SW480 (cell line): ENCODE measurements around the gene DMBX1.

Source experiments
- DNase-seq: peaks from one replicate; pipeline ENCODE4 v3.0.0-alpha.2; 2016; ENCODE audit warnings: low spot score

DMBX1 gene

DNA sequence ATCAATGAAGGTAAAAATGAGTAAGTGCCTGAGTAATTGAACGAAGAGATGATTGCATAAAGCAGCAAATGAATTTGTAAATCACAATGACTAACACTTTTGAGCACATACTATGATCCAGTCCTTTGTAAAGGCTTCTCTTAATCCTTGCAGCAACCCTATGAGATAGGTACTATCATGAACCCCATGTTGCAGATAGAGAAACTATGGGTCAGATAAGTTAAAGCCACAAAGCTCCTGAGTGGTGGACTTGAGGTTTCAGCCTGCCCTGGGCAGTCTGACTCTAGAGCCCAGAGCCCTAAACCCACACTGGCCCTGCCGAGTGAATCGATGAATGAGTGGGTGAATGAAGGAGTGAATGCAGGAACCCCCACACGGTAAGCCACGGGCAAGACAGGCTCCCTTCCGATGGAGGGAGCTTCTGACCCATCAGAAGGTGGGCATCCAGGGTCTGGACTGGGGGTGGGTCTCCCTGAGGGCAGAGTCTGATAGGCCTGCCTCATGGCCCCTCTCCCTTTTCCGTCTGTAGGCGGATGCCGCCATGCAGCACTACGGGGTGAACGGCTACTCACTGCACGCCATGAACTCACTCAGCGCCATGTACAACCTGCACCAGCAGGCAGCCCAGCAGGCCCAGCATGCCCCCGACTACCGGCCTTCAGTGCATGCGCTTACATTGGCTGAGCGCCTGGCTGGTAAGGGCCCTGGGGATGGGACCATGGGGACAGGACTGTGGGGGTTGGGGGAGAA is 17.0 kb downstream of the DMBX1 start:
- no peak for DNase-seq

DNA sequence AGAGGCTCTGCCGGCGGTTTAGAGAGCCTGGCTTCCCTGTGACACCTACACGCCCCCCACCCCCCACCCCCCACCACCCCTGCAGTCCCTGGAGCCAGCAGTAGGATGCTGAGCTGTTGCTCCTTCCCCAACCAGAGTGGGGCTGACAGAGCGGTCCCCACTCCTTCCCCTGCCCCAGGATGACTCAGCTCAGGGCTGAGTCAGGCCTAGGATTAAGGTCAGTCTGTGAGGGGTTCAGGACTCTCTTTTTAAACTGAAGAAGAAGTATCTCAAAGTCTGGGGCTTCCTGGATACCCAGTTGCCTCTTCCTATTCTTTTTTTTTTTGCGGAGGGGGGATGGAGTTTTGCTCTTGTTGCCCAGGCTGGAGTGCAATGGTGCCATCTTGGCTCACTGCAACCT is 19.1 kb downstream of the DMBX1 start:
- no peak for DNase-seq

DNA sequence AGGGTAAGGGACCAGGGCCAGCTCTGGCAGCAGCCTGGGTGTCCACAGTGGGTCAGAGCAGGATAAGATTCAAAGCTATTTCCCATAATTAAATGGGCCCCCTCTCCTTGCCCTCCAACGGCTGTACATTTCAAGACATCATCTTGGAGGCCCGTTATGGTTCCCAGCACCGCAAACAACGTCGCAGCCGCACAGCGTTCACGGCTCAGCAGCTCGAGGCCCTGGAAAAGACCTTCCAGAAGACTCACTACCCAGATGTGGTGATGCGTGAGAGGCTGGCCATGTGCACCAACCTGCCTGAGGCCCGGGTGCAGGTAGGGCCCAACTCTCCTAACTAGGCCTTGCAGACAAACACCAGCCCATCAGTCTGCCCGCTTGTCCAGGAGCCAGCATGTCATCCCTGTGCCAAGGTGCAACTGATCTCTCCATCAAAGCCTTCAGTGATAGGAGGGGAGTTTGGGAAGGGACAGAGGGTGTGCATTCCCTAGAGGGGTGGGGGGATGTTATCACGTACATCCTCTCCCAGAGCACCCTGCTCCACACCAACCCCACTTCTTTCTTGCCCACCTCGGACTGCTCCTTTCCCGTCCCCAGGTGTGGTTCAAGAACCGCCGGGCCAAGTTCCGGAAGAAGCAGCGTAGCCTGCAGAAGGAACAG is 20.8 kb downstream of the DMBX1 start:
- DNase-seq = no peak

DNA sequence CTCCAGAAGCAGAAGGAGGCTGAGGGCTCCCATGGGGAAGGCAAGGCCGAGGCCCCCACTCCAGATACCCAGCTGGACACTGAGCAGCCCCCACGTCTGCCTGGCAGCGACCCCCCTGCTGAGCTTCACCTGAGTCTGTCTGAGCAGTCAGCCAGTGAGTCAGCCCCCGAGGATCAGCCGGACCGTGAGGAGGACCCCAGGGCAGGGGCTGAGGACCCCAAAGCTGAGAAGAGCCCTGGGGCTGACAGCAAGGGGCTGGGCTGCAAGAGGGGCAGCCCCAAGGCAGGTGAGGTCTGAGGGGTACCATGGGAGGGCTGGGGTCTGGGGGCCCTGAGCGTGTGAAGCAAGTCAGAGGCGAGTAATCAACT is 21.3 kb downstream of the DMBX1 start:
- DNase-seq = no peak

DNA sequence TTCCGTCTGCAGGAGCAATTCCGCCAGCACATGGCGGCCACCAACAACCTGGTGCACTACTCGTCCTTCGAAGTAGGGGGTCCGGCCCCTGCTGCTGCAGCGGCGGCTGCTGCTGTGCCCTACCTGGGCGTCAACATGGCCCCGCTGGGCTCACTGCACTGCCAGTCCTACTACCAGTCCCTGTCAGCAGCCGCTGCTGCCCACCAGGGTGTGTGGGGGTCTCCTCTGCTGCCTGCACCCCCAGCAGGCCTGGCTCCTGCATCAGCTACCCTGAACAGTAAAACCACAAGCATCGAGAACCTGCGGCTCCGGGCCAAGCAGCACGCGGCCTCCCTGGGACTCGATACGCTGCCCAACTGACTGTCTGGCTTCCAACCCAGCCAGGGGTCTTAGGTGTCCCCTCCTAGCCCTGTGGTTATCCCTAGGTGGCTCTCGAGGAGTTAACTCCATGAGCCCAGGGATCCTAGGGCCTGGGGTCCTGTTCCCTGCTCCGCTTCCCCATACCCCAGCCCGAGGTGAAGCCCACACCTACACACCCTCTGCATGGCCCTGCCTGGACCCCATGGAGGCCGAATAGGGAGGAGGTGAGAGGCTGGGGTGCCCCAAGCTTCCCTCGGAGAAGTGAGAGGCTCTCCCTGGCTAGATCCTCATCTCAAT is 22.6 kb downstream of the DMBX1 start:
- DNase-seq = no peak

DNA sequence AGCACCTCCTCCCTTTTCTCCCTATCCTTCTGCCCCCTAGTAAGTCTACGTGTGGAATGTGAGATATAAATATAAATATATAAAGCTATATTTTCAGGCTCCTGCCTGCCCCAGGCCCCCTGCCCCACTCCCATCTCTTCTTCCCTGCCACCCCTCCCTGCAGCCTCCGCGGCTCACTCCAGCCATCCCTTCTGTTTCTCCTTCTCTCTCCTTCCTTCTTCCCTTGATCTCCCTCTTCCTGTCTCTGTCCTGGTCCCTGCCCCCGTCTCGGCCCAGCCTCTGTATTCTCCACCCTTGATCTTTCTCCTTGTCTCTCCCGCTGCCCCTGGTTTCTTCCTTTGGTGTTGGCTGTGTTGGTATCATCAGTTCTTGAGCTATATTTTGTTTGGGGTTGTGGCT is 23.2 kb downstream of the DMBX1 start:
- DNase-seq = no peak

DNA sequence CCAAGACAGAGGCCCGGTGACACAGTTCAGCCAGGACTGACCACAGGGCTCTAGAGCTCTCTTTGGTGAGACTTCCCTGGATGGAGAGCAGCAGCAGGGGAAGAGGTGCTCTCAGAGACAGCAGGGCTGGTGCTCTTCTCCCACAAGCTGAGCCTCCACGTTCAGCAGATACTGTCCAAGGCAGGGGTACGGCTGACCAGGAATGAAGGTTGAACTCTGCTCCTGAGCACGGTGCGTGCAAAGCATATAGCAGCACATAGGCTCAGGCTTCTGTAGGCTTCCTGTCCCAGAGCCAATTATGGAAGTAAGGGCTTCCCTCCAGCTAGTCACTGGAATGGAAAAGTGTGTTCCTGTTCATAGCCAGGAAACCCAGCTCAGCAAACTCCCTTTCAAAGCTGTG is 23.9 kb downstream of the DMBX1 start:
- DNase-seq = no peak

DNA sequence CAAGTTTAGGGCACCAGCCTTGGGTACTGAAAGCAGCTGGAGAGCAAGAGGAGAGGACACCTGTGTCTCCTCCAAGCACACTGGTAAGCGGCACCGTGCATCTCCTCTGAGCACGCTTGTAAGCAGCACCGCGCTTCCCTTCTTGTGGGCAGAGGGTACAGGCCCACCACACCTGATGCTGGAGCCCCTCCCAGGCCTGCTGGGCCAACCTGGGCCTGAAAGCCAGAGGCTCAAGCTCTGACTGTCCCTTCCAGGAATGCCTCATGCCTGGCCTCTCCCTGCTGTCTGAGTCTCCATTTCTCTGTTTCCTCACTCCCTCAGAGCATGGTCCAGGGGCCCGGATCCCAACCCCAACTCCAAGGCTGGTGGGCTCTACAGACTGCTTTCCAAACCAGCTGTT is 25.9 kb downstream of the DMBX1 start:
- DNase-seq = no peak

DNA sequence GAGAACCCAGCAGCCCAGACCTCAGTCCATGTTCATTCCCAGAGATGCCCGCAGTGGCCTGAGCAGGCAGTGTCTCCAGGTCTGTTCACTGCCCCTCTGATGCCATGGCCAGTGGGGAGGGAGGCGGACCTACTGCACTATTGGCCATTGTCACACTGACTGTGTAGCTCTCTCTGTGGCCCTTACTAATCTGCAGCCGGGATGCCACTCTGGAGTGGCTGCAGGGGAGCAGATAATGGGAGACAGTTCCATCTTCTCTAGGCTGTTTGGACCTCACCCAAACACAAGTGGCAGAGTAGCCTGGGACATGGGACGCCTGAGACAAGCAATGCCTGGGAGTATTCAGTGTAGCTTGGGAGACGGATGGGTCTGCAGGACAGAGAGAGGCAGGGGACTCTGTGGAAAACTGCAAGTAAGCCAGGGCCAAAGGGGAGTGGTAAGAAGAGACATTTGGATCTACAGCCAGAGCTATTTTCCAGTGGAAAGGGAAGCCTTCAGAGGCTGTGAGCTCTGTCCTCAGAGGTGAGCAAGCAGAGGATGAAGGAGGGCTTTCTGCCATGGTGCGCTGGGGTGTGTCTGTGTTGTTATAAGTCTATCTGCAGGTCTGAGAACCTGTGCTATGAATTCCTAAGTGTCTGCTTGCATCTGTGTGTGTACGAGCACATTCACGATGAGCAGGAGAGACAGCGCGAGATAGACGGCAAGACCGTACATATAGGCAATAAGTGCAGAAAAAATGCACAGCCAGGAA is 26.7 kb downstream of the DMBX1 start:
- no peak for DNase-seq

DNA sequence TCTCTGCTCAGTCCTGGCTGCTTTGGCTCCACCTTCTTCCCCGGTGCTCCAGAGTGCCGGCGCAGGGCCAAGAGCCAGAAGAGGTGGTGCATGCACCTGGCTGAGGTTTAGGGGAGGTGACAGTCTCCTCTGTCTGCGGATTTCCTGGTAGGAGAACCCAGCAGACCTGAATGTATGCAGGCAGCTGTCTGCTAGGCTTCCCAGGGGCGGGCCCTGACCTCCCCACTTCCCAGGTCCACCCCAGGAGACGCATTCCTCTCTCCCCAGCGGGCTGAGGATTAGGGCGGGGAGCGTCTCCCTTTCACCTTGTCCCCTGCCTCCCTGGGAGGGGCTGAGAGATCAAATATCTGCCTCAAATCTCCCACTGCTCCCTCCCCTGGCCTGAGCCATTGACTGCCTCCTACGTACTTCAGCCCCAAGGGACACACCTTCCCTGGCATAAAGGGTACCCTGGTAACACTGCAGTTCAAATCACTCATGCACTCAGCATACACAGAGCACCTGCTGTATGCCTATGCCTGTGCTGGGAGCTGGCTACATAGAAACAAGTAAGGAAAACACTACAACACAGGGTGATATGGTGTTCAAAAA is 27.5 kb downstream of the DMBX1 start:
- peak; percentile 83 for DNase-seq

DNA sequence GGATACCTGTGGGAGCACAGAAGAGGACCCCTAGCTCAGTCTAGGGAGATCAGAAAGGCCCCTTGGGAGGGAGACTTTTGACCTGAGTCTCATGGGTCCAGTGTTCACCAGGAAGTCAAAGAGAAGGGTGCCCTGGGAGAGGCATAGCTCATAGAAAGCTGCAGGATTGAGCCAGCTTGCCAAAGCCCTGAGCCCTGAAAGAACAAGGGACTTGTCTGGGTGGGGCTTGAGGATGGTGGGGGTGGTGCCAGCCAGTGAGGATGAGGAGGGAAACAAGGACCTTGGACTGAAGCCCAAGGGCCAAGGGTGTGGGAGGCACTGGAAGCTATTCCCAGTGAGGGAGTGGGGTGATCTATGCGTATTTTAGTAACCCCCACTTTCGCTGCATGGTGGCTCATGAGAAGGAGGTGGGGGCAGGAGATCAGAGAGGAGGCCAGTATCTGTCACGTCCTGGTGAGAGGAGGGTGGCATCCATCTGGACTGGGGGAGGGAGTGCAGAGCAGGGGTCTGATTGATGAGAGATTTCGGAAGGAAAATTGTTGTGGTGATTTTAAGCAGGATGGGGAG is 28.4 kb downstream of the DMBX1 start:
- DNase-seq = no peak

DNA sequence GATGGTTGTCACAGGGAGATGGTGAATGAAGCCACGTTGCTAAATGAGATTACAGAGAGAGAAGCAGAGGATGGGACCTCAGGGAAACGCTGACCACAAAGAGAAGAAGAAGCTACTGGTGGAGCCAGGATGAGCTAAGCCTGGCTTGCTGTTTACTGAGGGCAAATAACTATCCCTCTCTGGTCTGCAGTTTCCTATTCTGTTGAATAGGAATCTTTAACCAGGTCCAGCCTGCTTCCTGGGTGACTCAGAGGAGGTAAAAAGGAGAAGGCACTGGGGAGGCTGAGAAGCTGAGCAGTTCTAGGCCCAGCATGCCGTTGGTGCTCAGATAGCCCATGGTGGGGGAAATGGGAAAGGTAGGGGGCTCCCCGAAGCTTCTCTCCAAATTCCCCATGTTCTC is 29.6 kb downstream of the DMBX1 start:
- DNase-seq = no peak

DNA sequence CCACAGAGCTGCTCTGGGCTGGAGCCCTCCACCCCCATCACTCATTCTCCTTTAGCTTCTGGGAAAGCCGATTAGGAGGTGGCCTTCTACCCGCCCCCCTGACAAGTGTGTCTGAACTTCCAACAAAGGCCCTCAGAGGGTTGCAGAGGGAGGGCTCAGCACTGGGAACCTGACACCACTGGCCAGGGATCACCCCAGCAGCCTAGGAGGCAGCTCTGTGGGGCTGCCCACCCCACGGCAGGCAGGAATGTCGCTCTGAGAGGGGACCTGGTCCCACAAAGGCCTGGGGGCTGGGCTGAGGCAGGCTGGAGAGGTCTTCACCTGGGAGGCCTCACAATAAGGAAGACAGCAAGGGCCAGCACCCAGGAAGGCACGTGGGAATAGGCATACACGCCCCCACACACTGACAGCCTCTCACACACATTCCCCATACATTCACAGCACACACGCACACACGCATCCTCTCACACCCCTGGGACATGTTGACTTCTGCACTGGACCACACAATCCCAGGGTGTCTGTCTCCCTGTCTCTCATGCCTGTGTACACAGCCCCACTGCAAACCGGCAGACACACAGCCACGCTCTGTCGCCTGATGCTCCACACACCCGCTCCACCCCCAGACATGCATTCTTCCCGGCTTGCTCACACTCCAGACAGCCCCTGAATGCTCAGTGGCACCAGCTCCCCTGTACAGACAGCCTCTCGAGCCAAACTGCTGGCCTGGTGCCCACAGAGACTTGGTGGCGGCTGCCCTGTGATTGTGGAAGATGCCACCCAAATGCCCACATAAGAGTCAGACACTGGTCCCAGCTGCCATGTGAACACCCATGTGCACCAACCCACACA is 30.7 kb downstream of the DMBX1 start:
- DNase-seq = peak; percentile 84

DNA sequence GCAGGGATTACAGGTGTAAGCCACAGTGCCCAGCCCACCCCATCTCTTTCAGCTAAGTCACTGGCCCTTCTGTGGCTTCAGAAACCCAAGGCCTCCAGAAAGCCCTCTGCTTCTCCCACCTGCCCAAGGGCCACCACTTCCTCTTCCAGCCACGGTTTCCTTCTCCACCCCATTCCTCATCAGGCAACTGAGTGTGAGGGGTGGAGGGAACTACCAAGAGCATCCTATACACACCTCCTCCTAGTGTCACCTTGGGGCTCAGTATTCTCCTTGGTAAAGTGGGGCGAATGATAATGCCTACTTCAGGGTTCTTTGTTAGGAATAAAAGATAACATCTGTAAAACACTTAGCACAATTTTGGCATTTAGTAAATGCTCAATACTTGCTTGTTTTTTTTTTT is 31.8 kb downstream of the DMBX1 start:
- no peak for DNase-seq

DNA sequence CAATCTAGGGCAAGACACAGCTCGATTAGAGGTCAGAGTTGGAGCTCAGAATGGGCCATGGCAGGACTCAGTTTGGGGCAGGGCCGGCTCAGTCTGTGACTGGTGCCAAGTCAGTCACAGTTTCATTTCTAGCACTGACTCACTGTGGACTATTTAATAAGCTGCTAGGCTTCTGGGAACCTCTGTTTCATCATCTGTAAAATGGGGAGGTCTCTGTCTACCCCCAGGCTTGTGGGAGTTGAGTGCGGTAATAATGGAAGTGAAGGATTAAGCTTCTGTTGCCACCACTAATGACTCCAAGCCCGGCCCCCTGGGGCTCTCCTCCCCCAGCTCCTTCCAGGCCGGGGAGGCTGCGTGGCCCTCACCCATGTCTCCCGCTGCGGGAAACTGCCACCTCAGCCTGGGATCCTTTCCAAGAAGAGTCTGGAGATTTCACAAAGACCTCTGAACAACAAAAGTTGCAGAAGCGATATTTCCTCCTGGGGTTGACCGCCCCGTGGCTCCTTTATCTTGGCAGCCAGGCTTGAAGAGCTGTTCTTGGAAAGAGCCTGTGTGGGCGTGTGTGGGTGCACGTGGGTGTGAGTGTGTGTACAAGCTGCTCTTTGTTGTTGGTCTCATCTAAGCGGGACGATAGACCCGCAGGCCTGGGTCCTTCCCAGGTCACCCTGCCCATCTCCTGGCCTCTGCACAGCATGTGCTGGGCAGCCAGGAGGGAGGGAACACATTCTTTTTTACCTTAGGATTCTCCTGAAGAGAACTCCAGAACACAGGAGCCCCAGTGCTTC is 32.7 kb downstream of the DMBX1 start:
- no peak for DNase-seq

DNA sequence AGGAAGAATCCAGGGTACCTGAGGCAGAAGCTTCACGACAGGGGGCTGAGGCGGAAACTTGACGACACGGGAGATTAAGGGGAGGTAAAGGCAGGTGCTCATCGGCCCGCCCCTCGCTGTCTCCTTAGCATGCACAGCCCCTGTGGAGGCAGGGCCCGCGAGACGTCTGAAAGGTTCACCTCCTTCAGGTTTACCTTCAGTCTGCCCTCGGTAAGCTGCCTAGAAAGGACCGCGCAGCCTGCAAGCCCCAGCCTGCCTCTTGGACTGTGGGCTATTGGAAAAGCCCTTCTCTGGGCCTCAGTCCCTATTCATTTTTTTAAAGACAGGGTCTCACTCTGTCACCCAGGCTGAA is 33.3 kb downstream of the DMBX1 start:
- no peak for DNase-seq

DNA sequence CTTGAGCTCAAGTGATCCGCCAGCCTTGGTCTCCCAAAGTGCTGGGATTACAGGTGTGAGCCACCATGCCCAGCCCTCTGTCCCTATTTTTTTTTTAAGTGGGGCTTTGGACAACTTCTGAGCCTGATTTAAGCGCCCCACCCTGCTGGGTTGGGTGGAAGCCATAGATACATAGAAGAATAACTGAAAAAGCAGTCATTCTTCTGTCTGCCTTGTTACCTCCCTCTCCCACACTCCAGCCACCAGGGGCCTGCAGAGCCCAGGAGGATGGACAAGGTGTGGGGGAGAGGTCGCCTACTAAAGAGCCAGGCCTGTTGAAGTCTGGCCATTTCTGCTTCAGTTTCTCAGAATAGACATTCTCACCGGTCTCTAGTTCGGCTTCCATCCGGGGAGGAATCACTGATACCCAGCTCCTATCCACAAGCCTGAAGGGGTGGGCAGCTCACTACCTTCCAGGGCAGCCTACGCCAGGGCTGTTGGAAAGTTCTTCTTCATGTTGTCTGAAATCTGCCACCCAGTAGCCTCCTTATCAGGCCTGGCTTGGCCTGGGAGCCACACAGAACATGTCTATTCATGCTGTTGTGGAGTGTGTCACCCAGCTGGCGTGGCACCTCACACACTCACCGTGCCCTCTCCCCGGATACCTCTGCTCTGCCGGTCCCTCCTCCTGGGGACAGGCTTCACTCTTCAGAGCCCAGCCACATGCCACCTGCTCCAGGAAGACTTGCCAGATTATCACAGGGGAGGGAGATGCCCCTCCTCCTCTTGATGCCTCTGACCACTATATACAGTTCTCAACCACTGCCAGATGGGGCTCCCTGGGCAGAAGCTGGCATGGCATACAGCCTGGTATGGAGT is 34.1 kb downstream of the DMBX1 start:
- peak; percentile 28 for DNase-seq

DNA sequence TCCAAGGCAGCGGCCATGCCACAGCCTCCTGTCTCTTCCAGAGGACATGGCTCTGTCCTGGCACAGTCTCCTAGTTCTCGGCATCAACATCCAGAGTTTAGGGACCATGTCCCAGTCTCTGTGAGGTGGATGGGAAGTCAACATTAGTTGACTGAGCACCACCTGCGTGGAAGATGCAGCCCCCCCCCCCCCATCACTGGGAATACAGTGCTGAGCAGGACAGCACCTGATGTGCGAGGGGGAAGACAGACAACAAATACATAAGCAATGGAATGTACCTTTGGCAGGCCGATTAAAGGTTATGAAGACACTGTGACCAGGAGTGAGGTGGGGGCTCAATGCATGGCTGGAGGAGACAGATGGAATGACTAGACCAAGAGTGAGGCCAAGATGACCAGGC is 35.2 kb downstream of the DMBX1 start:
- DNase-seq = no peak

DNA sequence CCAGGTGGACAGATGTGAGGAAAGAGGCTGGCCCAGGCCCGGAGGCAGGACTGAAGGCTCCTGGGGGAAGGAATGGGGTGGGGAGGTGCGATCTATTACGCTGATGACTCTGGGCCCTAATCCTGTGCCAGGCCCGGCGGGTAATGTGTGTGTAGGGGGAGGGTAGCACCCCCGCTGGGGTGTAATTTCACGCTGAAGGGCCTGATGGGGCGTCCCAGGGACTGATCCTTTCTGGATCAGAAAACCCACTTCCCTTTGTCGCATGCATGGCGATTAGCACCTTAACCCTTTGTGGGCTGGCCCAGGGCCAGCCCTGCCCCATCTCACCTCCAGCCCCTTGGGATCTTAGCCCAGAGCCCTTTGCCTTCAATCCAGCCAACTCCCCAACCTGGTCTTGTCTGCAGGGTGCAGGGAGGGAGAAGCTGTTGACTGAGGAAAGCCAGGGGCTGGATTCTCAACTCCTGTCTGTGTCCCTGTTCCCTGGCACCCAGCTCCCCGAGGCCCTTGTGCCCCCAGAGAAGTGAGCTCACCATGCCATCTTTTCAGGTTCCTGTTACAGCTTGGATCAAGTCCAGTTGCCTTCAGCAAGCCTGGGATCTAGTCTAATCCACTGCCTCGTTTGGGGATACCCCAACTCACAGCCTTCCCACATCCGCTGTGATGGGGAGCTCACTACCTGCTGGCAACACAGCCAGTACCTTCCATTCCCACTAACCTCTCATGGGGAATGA is 35.8 kb downstream of the DMBX1 start:
- DNase-seq = no peak
